ENCODE data around the gene NR4A1.

DNA sequence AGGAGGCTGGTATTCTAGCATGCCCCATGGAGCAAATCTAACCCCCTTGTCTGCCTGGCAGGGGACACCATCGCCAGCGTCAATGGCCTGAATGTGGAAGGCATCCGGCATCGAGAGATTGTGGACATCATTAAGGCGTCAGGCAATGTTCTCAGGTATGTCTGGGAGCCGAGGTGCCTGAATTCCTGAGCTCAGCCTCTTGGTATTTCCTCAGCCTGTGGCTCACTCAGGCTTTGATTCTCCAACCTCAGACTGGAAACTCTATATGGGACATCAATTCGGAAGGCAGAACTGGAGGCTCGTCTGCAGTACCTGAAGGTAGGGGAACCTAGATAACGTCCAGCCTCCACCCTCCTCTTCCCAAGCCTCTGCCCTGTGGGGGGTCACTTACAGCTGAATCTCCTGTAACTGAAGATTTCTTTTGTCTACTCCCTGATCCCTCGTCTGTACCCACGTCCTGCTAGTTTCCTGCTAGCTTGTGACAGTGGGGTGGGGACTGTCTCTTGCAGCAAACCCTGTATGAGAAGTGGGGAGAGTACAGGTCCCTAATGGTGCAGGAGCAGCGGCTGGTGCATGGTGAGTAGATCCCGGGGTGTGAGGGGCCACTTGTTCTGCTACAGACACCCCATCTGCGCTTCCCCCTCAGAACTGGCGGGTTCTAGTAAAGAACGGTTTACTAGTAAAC is 37.5 kb upstream of the NR4A1 start:
- TF ChIP-seq CTCF (CRISPR knock-in tag; IDR thresholded peaks at IDR 0.05): no peak
- TF ChIP-seq, protein P1, sequence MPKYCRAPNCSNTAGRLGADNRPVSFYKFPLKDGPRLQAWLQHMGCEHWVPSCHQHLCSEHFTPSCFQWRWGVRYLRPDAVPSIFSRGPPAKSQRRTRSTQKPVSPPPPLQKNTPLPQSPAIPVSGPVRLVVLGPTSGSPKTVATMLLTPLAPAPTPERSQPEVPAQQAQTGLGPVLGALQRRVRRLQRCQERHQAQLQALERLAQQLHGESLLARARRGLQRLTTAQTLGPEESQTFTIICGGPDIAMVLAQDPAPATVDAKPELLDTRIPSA (CRISPR knock-in tag; IDR thresholded peaks at IDR 0.05; ENCODE audit: borderline replicate concordance): no peak

Data from HepG2 (cell line).